ENCODE data around the gene TTC6.
A peak's percentile ranks its signal among the peaks of the same experiment; 100 is the strongest.

Gene TTC6

DNA sequence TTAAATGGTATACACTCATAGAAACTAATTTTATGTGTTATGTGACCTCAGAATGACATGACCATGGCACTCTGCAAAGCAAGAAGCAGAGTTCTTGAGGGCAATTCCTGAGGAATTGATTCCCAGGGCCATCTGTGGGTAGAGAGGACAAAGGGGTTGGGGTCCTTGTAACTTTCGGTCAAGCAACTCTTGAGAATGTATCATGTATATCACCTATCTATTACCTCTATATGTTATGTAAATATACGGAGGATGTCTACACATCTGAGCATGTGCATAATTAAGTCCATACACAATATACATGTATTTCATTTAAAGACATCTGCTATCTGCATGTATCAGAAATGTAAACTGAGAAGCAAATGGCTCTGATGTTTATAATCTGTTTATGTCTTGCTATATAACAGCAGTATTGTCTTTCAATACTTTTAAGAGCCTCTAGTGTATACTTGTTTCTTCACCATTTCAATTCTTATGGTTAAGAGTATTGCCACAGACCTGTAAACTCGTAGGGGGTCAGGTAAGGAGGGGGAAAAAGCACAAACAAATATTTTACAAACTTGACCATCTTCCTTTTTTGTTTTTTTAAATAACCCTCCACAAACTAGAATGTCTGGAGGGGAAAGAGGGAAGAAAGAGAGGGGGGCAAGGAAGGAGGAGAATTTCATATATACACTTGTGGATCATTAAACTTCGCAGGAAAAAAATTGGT is 4.8 kb upstream of the TTC6 start:
- TF ChIP-seq, protein P1, sequence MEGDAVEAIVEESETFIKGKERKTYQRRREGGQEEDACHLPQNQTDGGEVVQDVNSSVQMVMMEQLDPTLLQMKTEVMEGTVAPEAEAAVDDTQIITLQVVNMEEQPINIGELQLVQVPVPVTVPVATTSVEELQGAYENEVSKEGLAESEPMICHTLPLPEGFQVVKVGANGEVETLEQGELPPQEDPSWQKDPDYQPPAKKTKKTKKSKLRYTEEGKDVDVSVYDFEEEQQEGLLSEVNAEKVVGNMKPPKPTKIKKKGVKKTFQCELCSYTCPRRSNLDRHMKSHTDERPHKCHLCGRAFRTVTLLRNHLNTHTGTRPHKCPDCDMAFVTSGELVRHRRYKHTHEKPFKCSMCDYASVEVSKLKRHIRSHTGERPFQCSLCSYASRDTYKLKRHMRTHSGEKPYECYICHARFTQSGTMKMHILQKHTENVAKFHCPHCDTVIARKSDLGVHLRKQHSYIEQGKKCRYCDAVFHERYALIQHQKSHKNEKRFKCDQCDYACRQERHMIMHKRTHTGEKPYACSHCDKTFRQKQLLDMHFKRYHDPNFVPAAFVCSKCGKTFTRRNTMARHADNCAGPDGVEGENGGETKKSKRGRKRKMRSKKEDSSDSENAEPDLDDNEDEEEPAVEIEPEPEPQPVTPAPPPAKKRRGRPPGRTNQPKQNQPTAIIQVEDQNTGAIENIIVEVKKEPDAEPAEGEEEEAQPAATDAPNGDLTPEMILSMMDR (conservative IDR thresholded peaks at IDR 0.05), result no peak
- peak overlapping the region; percentile 100 for H3K27ac ChIP-seq

DNA sequence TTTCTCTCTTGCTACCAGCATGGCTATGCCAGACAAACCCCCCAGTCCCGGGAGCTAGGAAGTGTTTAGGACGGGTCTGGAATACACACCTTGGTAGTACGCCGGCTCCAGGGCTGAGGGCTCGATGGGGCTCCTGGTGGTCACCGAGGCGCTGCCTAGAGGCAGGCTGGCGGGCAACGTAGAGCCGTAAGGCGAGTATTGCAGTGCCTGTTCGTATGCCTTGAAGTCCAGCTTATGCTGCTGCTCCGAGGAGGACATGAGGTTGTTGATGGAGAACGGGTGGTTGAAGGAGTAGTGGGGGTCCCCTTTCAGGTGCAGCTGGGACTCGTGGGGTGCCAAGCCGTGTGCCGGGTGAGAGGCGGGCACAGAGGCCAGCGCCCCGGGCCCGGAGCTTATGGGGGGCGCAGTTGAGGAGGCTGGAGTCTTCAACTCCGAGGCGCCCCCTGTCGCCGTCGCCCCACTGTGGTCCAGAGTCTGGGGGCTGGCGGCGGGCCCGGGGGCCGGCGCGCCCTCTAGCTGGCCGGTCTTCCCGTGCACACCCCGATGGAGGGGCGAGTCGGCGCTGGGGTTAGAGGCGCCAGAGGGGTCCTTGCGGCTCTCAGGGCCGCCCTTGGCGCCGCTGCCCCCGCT is 4.0 kb upstream of the TTC6 start:
- TF ChIP-seq, protein P1 (conservative IDR thresholded peaks at IDR 0.05), result peak; percentile 71
- H3K27ac ChIP-seq, result peak overlapping the region; percentile 100

DNA sequence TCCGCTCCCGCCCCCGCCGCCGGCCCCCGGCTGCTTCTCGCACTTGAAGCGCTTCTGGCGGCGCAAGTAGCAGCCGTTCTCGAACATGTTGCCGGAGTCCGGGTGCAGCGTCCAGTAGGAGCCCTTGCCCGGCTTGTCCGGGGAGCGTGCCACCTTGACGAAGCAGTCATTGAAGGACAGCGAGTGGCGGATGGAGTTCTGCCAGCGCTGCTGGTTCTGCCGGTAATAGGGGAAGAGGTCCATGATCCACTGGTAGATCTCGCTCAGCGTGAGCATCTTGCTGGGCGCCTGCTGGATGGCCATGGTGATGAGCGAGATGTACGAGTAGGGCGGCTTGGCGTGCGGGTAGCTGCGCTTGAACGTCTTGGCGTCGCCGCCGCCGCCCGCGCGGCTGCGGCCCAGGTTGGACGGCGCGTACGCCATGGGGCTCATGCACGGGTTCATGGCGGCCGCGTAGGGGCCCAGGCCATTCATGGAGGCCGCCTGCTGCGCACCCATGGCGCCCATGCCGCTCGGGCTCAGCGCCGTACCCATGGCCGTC is 3.4 kb upstream of the TTC6 start:
- TF ChIP-seq, protein P1 (conservative IDR thresholded peaks at IDR 0.05), result peak; percentile 38
- H3K27ac ChIP-seq, result peak overlapping the region; percentile 100

DNA sequence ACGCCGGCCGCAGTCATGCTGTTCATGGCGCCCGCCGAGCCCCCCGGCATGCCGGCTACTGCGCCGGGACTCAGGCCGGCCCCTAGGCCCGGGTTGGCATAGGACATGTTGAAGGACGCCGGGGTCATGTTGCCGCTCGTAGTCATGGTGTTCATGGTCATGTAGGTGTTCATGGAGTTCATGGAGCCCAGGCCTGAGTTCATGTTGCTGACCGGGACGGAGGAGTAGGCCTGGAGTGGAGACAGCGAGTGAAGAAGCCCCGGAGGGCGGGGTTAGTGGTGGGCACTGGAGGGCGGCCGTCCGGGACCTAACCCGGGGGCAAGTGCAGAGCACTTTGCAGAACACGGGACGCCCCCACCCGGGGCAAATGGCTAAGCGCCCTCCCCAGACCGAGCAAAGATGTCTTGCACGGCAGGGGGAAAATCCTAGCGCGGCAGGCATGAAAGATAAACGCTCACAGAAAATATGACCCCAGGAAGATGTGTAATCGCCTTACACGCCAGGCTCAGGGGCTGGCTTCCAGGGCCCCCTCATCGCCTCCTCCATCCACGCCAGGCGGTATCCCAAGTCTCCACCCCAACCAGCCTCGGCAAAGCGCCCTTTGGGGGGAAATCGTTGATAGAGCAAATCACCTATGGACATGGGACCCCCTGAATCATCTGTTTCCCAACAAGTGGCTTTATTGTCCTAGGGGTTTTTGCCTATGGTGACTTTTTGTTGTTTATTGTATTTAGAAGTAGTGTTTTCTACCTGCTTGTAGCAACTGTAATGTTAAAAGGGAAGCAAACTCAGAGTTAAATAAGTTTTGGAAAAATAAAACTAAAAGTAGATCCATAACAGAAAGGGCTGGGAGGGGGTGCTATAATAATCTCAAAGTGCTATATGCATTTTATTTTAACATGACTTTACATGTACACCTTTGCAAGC is 2.7 kb upstream of the TTC6 start:
- H3K27ac ChIP-seq, result peak overlapping the region; percentile 100
- TF ChIP-seq, protein P1 (conservative IDR thresholded peaks at IDR 0.05), result no peak

DNA sequence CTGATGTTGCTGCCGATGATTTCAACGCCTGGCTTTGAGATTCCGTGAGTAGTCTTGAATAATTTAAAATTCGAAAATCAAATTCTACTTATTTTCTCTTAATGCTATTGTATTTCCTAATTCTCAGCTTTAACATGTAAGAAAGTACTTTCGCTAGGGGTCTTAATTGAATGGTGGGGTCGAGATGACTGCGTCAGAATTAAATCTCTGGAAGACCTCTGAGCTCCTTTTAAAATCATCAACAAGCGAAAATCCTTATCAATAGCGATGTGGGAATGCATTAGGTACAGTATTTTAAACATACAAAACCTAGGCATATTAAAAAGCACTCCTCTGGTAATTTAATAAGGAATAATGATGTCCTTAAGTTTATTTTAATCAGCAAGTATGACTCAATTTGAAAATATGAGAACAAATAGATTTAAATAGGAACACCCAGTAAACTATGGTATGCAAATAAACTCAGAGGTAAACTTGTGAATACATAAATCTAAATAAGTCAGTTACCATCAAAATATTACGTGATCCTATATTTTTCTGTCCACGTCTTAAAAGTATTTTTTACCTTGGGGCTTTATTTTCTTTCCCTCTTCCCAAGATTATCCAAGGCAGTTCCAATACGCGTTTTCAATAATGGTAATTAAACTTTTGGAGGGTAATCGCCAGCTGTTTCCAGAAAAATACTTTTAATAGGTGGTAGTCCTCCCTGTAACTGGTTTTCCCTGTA is 1.8 kb upstream of the TTC6 start:
- TF ChIP-seq, protein P1 (conservative IDR thresholded peaks at IDR 0.05), result no peak
- peak overlapping the region; percentile 100 for H3K27ac ChIP-seq

DNA sequence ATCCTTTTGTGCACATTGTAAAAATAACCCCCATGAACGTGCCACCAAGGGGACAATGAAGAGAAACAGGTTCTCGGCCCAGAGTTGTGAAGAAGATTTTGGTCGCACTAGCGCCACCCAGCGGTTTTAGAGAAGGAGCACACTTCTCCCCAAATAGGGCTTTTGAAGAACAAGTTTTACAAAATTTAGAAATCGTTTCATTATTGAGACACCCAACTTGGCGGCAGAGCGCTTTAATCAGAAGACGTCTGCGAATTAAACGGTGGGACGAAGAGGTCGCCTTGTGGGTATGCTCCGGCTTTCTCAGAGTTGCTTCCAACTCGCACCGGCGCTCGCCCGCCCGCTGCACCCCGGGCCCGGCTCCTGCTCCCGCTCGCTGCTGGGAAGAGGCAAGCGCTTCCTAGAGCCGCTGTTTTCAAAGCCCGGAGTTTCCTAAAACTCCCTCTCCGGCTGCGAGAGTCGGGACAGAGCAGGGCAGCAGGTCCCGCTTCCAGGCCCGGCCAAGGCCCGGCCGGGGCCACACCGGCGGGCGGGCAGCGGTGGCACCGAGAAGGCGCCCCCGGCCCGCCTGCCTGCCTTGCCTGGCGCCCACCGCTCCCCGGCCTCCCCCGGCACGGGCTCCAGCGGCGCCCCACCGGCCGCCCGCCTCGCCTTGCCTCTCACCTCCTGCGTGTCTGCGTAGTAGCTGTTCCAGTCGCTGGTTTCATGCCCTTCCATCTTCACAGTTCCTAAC is 1.0 kb upstream of the TTC6 start:
- TF ChIP-seq, protein P1 (conservative IDR thresholded peaks at IDR 0.05), result peak; percentile 85
- peak overlapping the region; percentile 100 for H3K27ac ChIP-seq

Data from VCaP (cell line).